Measurements from ENCODE around the gene TMEM178B. TPM values are rescaled to one million over a fixed set of nuclear protein-coding genes. Genes with fewer than 3 reads are reported as not detected.

TMEM178B gene
- total and polyA plus RNA-seq, 2 of the 13 experiments (the other 11 are each of a cell fraction or from before 2014, with no cell fraction given) = 0.01 to 0.02 TPM

- Histone ChIP-seq H3K36me3 (replicated peaks in 1 of 2; ENCODE audit: control insufficient read depth in 1 of 2, insufficient read depth in 2 of 2, low read length in 2 of 2) (no peaks in the 10 kb centered on the region), H3K9ac (ENCODE audit: insufficient read depth, low read depth, low read length) (no peak overlapping the region), H3K4me3 (replicated peaks in 1 of 3; ENCODE audit: insufficient read depth in 1 of 3, low read depth in 2 of 3, low read length in 3 of 3) (no peak overlapping the region), H3K4me2 (ENCODE audit: low read depth, low read length) (no peak overlapping the region), H2AFZ (ENCODE audit: low read length) (no peak overlapping the region), H3K9me3 (ENCODE audit: low read length) (no peaks in the 10 kb centered on the region), H3K4me1 (ENCODE audit: insufficient read depth, low read length) (peaks cover 8% of the 10 kb centered on the region; the same call in 1 of the 2 replicates), H4K20me1 (ENCODE audit: insufficient read depth, low read length) (no peaks in the 10 kb centered on the region), H3K79me2 (ENCODE audit: insufficient read depth, low read length) (no peaks in the 10 kb centered on the region), H3K27ac (ENCODE audit: extremely low read length, insufficient read depth, low read length) (no peak overlapping the region), H3K27me3 (ENCODE audit: control insufficient read depth in 1 of 2, insufficient read depth in 2 of 2, low read length in 2 of 2) (peaks cover 2 to 46% of the 10 kb centered on the region in 2 experiments)
- CTCF ChIA-PET (ENCODE audit: low intra/inter-chr PET ratio, low total read pairs) = no interaction called here
- DNase-seq (ENCODE audit: low spot score) (no peak), ATAC-seq (no peak), FAIRE-seq (no peak)
- WGBS (ENCODE audit: low lambda C conversion rate) = 0% methylated on average over 1 of the region's 1 CpG
- POLR2A ChIA-PET = no interaction called here
- in situ Hi-C loops (cut with HindIII; ENCODE audit: extremely low pct_ligation_motif_present, low pct_unique_long_range_greater_than_20kb) (no loop called here), intact Hi-C loops (cut with micrococcal nuclease; ENCODE audit: unreplicated experiment) (no loop called here)
- BruUV-seq (replicated peaks) = no TSS peak
- no peak for TF ChIP-seq MZF1 (CRISPR knock-in tag; IDR thresholded peaks at IDR 0.05; ENCODE audit: borderline replicate concordance)
- TF ChIP-seq ZNF430 (CRISPR knock-in tag; IDR thresholded peaks at IDR 0.05) = no peak
- no peak for TF ChIP-seq ZFP62 (CRISPR knock-in tag; IDR thresholded peaks at IDR 0.05)
- no peak for TF ChIP-seq EP300 (IDR thresholded peaks at IDR 0.05; ENCODE audit: low read depth in 2 of 2, low read length in 2 of 2)
- no peak for TF ChIP-seq EP300 (CRISPR knock-in tag; IDR thresholded peaks at IDR 0.05; ENCODE audit: borderline replicate concordance)
- no peak for TF ChIP-seq ZNF230 (CRISPR knock-in tag; IDR thresholded peaks at IDR 0.05)
- no peak for TF ChIP-seq ZFP1 (CRISPR knock-in tag; IDR thresholded peaks at IDR 0.05)
- TF ChIP-seq, protein P1, sequence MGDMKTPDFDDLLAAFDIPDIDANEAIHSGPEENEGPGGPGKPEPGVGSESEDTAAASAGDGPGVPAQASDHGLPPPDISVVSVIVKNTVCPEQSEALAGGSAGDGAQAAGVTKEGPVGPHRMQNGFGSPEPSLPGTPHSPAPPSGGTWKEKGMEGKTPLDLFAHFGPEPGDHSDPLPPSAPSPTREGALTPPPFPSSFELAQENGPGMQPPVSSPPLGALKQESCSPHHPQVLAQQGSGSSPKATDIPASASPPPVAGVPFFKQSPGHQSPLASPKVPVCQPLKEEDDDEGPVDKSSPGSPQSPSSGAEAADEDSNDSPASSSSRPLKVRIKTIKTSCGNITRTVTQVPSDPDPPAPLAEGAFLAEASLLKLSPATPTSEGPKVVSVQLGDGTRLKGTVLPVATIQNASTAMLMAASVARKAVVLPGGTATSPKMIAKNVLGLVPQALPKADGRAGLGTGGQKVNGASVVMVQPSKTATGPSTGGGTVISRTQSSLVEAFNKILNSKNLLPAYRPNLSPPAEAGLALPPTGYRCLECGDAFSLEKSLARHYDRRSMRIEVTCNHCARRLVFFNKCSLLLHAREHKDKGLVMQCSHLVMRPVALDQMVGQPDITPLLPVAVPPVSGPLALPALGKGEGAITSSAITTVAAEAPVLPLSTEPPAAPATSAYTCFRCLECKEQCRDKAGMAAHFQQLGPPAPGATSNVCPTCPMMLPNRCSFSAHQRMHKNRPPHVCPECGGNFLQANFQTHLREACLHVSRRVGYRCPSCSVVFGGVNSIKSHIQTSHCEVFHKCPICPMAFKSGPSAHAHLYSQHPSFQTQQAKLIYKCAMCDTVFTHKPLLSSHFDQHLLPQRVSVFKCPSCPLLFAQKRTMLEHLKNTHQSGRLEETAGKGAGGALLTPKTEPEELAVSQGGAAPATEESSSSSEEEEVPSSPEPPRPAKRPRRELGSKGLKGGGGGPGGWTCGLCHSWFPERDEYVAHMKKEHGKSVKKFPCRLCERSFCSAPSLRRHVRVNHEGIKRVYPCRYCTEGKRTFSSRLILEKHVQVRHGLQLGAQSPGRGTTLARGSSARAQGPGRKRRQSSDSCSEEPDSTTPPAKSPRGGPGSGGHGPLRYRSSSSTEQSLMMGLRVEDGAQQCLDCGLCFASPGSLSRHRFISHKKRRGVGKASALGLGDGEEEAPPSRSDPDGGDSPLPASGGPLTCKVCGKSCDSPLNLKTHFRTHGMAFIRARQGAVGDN (CRISPR knock-in tag; IDR thresholded peaks at IDR 0.05) = no peak
- TF ChIP-seq MIXL1 (CRISPR knock-in tag; IDR thresholded peaks at IDR 0.05) = no peak
- no peak for TF ChIP-seq MAFK (conservative IDR thresholded peaks at IDR 0.05 in 1 of 2, IDR thresholded peaks at IDR 0.05 in 1 of 2; ENCODE audit: low read length in 2 of 2)
Measured at GRCh38 chr7:141513720-141514119, 439.9 kb downstream of the TMEM178B start.

Measured in HepG2 (cell line).